Activated CD8-positive, alpha-beta memory T cell treated with anti-CD3 and anti-CD28 coated beads, Interleukin-2, amount 50 U/mL, for 1 hour (primary cell): ENCODE measurements around the gene BST1.
"Not testable (repeated sequence)": the region's sequence is repeated elsewhere in the genome, so short reads cannot be mapped to it uniquely, and the experiment has no call there.

Source experiments
- DNase-seq: peaks from one replicate; pipeline ENCODE4 v3.0.0-alpha.2; 2020; ENCODE audit errors: extremely low read depth

The BST1 gene

DNA sequence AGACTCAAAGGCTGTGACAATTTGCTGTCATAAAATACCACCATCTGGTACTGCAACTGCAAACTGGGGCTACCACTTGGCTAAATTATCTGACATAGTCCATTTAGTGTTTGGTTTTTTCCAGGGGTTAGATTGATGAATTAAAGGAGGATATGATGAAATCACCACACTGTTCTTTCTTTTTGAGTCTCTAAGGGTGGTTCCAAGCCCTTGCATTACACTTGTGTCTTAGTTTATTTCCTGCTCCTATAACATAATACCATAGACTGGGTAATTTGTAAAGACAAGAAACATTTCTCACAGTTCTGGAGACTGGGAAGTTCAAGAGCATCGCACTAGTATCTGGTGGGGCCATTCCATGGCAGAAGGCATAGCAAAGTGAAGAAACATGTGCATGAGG, 43.2 kb downstream of the BST1 start:
- DNase-seq: no peak

DNA sequence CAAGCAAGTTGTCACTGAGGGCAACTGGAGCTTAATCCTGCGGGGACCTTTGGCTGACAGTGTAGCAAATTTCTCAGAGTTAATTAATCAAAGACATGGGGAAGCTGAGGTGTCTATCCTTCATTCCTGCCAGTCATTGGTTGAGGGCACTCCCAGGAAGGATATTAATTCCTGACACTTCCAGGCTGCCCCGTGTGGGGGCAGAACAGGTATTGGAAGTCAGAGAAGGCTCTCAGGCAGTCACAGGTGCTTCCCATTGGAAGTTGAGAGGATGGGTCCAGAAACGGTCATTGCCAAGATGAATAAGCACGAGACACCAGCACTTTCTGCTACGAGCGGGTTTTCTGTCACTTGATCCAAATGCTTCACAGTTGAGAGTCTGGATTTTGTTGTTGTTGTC, 46.1 kb downstream of the BST1 start:
- DNase-seq: no peak

DNA sequence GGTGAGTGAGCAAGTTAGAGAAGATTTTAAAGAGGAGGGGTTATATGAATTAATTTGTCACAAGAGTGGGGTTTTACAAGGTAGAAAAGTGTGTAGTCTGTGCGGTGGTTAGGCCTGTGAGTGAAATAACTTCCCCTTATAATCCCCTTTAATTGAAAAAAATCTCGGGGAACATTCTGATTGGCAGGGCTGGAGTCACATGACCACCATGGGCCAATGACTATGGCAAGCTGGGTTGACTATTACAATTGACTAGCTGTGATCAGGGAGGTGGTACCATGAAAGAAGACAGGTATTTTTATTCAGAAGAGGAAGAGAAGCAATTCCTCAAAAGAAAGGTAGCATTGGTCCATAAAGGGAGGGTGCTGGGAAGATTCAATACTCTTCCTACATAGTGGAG, 48.3 kb downstream of the BST1 start:
- no peak for DNase-seq

DNA sequence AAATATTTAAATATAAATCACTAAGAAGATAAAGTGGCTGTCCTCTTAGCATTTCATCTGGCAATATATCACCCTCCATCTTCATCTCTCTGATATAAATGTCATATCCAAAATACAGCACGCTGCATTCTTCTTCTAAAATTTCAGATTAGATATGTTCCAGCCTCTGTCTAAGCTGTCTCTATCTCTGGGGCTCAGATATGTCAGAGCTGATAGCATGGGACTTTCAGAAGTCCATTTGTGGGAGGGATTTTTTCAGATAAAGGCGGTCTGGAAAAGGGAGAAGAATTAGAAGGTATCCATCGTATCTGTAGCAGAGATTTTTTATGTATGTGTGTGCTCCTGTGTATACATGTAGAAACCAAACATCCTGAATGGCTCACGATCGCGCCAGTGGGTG, 50.2 kb downstream of the BST1 start:
- no peak for DNase-seq

DNA sequence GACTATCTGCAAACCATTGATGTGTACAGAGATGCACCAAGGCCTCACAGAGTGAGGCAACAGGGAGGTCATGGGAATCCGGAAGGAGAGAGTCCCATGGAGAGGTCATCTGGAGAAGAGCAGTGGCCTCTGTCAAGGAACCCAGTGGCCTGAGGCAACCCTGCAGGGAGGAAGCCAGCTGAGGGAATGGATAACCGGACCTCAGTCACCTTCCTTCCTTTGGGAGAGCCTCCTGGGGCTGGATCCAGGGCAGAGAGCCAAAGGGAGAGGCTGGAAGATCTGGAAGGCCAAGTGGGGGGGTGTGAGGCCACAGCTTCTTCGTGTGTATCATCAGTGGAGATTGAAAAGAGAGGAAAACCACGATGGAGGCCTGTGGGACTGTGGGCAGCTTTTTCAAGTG, 50.9 kb downstream of the BST1 start:
- DNase-seq: no peak

DNA sequence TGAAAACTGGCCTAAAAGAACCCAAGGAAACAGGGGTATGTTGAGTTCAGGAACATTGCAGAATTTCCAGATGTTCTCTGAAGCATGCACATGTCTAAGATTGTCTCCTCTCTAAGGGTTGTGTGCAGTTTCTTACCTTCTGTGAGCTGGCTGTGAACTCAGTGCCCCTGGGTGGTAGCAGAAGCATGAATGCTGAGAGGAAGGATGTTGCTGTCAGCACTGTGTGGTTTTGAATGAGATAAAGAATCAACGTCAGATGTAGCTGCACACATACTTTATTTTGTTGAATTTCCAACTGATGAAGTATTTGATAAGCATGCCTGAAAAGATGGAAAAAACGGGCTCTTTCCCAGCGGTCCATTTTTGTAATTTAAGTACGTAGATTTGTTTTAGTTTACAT, 51.5 kb downstream of the BST1 start:
- no peak for DNase-seq

DNA sequence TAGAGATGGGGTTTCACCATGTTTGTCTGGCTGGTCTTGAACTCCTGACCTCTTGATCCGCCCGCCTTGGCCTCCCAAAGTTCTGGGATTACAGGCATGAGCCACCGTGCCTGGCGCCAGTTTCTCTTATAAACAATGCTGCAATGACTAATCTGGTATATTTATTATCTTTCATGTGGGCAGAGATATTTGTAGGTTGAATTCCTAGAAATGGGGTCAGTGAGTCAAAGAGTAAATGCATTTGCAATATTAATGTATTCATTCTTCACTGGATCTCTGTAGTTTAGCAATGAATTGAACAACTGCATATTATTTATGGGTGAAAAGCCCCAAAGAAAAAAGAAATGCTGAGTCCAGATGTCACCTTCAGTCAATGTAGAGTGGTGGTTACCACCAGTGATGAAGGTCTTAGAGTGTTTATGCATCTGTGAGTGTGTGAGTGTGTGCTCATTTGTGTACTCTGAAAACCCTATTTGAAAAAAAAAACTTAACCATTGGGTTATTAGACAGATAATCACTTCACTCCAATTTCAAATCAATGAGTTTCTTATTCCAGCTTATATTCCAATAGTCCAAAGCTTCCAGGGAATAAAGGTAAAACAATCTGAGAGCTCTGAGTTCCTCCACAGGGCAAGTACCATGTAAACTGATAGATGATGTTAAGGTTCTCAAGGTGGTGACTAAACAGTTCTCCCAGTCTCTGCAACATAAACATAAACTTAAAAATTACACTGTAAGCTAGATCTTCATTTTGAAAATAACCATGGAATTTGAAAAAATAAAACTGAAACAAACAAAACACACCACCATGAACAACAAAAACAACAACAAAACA, 52.7 kb downstream of the BST1 start:
- no peak for DNase-seq

DNA sequence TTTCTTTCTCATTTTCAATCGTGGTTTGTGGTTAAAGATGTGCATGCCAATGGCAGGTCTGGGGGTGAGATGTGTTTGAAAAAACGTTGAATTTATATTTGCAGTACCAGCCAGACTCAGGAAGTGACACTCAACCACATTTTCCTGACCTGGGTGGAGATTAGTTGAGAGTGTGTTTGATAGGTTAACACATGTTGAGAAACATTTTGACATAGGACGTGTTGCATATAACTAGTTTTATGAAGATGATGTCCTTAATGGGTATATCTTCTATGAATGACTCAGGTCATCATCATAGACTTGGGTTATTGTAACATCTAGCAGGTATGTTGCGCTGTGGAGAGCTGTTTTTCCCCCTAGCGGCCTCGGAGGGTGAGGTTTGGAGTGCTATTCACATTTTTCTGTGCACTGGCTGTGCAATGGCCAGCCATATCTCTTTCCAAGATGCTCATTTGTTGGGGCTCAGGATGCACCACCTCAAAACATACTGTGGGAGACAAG, 53.5 kb downstream of the BST1 start:
- DNase-seq: peak; percentile 57

DNA sequence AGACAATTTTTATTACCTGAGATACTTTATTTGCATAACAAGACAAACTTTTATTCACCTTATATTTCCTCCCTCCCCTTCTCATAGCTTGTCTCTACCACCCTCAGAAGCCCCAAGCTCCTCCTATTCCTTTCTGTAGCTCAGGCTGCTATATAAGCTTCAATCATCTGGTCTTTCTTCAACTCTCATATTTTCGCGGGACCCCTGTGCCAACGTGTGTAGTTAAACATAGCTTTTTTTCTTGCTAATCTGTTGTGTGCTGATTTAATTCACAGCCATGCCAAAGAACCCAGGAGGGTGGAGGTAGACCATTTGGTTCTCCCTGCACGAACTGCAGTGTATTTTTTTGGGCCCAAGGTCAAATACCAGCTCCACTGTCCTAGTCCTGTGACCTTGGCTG, 54.2 kb downstream of the BST1 start:
- no peak for DNase-seq

DNA sequence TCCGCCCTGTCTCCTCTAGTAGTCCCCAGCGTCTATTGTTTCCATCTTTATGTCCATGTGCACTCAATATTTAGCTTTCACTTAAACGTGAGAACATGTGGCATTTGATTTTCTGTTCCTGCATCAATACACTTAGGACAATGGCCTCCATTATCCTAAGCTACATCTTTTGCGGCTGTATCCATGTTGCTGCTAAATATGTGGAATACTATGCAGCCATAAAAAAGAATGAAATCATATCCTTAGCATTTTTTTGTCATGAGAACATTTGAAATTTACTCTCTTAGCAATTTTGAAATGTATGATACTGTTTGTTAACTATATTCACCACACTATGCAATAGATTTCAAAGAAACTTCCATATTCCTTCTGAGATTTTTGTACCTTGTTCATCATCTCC, 55.4 kb downstream of the BST1 start:
- DNase-seq: no peak

DNA sequence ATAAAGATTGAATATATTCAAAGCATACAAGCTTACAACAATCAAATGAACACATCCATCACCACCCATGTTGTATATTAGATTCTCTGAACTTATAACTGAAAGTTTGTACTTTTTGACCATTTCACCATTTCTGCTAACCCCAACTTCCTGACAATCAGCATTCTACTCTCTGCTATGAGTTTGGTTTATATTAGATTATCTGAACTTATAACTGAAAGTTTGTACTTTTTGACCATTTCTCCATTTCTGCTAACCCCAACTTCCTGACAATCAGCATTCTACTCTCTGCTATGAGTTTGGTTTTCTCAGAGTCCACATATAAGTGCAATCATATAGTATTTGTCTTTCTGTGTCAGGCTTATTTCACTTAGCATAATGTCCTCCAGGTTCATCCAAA, 59.6 kb downstream of the BST1 start:
- not testable (repeated sequence) for DNase-seq

DNA sequence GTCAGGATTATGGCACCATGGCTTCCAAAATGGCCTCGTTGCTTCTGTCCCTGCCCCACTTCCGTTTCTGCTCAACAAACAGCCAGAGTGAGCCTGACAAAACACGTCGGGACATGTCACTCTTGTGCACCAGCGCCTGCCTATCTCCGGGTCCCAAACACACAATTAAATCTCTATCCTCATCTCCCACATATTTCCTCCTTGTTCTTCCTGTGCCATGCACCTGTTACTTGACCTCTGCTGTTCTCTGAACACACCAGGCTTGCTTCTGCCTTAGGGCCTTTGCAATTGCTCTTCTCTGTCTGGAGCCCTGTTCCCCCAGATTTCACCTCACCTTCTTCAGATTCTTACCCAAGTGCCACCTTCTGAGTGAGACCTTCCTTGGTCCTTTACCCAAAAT, 62.5 kb downstream of the BST1 start:
- DNase-seq: no peak

DNA sequence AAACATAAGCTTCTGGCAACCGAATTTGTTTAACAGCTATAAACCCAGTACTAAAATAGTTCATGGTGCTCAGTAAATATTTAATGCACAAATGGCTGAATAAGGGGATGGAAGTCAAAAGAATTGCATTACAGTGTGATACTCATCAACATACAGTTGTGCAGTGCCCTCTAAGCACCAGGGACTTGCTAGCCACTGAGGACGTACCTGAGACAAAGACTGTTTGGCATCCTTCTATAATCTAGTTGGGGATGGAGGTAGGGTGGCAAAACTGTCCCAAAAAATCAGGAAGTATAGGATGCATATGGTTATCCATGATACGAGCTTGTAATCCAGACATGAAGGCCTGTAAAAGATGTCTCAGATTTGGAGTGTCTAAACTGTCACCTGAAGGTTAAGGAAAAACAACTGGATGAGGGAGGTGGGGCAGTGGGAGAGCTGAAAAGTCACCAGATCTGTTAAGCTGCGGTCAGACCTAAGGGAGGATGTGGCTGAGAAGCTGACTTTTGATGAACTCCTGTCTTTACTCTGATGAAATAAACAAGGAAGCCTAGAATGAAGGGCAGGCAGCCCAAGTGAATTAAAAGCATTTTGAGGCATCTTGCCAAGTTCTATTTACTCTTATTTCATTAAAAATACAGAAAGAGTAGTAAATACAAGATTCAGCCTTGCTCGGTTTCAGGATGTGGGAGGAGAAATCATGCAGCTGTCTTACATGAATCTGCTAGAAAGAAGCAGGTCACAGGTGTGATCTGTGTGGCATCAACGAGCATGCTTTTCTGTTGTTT, 63.2 kb downstream of the BST1 start:
- no peak for DNase-seq

DNA sequence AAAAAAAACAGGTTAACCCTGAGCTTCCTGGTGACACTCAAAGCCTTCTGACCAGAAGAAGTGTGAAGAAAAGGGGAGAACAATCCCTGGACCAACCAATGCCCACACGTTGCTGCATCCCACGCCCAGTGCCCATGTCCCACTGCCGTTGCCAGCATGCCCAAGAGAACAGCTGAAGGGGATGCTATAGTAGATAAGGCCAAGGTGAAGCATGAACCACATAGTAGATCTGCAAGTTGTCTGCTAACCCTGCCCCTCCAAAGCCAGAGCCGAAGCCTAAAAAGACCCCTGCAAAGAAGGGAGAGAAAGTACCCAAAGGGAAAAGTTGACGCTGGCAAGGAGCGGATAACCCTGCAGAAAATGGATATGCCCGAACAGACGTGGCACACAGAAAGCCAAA, 64.0 kb downstream of the BST1 start:
- no peak for DNase-seq

DNA sequence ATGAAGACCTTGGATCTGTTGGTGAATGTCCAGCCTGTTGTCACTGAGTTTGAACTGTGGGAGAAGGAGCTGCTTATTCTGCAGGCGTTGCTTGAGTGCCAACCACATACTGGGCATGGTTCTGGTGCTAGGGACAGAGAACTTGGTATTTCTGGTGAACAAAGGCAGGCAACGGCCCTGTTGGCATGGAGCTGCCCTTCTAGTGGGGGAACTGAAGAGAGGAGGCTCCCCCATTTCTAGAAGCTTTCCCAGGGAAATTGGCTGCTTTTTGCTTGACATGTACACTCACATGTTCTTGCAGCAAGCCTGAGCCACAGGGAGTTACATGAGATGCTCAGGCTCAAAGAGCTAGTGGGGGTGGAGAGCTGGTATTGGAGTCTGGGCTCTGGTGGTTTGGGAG, 66.3 kb downstream of the BST1 start:
- no peak for DNase-seq

DNA sequence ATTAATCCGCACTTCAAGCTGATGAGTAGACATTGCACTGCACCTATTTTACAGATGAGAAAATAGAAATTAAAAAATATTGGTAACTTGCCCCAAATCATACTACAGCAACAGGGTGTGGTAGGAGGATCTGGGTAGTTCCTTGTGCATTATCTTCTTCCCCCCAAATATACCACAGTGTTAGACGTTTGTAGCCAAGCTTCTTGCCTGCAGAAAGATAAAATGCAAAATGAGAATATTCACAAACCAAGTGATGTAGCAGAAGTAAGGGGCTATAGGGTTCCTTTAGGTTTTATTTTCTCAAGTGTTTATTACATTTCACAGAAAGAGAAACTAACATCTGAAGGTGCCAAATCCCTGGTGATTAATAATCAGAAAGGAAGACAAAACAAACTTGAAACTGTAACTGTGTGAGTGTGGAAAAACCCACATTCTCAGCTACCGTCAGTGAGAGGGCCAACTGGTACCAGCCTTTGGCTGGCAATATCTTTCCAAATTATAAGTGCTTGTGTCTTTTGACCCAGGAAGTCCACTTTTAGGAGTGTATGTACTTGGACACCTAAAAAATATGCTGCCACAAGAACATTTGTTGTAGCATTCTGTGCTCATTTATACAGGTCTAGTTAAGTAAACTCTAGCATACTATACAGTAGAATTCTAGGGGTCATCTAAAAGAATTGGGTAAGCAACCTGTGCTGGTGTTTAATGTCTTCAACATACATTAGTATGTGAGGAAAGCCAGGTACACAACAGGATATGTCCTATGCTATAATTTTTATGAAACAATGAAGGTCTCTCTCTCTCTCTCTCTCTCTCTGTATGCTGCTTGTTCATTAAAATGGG, 68.6 kb downstream of the BST1 start:
- no peak for DNase-seq

DNA sequence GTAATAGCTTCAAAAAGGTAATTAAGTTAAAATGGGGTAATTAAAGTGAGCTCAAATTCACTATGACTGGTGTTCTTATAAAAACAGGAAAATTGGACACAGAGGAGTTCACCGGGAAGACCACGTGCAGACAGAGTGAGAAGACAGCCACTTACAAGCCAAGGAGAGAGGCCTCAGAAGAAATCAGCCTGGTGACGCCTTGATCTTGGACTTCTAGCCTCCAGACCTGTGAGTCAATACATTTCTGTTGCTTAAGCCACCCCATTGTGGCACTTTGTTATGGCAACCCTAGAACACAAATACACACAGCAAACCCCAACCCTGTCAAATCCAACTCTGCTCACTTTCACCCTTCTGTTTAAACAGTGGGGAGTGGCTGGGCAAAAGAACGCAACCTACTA, 71.2 kb downstream of the BST1 start:
- DNase-seq: no peak

DNA sequence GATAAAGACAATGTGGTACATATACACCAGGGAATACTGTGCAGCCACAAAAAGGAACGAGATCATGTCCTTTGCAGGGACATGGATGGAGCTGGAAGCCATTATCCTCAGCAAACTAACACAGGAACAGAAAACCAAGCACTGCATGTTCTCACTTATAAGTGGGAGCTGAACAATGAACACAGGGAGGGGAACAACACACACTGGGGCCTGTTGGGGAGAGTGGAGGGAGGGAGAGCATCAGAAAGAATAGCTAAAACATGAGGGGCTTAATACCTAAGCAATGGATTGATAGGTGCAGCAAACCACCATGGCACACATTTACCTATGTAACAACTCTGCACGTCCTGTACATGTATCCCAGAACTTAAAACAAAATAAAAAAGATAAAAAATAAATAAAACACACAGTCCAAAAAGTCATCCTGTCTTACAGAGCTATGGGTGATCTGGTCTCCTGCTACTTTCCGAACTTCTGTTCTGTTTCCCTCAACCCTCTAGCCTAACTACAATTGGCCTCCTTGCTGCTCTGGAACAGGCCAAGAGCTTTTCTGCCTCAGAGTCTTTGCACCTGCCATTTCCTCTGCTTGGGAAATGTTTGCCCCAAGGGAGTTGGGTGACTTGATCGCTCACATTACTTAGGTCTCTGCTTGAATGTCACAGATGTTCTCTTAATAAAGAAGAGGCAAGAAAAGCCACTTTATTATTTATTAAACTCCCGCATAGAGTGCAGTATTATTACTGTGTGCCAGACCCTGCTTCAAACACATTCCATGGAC, 74.2 kb downstream of the BST1 start:
- DNase-seq: no peak

DNA sequence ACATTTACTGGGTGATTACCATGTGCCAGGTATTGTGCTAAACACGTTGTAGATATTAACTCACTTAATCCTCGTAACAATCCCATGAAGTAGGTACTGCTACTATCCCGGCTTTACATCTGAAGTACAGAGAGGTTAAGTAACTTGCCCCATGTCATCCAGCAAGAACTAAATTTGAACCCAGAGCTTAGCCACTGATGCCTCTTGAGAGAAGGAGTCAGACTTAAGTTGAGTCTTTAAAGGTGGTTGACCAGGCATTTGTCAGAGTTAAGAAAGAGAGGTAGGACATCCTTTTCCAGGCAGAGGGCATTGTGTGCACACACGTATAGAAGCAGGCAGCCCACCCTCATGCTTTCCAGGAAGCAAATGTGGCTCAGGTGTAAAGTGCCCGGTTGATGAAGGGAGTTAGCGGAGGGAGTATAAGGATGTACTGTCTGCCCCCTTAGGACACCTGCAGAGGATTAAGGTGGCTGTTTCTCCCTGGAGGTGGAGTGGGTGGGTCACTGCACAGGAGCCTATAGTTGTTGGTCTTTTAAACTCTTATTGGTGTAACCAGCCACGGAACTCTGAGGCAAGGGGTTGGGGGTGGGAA, 74.9 kb downstream of the BST1 start:
- no peak for DNase-seq

DNA sequence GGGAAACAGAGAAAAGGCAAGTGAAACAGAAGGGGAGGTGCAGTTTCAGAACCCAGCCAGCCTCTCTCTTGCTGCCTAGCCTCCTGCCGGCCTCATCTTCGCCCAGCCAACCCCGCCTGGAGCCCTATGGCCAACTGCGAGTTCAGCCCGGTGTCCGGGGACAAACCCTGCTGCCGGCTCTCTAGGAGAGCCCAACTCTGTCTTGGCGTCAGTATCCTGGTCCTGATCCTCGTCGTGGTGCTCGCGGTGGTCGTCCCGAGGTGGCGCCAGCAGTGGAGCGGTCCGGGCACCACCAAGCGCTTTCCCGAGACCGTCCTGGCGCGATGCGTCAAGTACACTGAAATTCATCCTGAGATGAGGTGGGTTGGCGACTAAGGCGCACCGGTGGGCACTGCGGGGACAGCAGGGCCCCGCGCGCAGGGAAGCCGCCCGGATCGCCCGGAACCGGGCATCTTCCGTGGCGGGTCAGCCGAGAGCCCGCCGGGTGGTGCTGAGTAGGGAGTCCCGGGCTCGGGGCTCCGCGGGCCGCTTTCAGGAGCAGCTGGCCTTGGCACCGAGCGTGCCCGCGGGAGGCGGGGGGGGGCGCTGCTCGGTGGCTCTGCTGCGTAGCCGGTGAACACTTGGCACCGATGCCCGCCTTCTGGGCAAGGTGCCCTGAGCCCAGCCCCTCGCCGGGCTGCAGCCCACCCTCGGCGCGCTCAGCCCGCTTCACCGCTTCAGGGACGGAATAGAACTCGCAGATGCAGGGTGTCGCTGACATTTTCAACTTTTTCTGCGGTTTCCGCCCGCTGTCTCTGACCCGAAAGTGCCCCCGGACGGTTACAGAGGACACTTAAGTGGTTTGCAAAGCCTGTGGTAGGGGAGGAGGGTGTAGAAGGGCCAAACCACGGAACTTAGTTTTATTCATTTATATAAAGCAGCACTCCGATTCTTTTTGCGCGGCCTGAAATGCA, 75.7 kb downstream of the BST1 start, which contains the start of gene CD38:
CD38 (plus strand) TSS at position 40 of the 953 bp plus-strand sequence; CDS start at position 127, 87 bp downstream.
- no peak for DNase-seq
